Measurements from ENCODE around the gene OPCML. TPM values are rescaled to one million over a fixed set of nuclear protein-coding genes. Genes with fewer than 3 reads are reported as not detected.

The OPCML gene
- polyA plus RNA-seq, 1 donor from 2014 or later, result 11.6 TPM

DNA sequence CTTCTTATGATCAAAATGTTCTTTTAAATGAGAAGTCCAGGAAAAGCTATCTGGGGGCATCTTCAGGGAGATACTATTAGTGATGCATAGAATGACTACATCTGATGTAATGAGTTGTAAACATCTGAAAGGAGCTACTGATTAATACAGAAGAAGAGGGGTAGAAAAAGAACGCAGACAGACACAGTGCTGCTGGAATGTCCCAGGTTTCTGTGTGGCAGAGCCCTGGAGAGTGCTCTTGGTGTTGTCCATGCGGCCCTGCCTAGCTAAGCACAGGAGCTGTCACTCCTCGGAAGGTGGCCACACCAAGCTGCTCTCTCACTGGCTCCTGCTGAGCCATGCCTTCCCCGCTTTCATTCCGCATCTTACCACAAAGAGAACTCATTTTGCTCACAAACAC is 768.8 kb downstream of the OPCML start:
- Histone ChIP-seq H3K4me3 (ENCODE audit: low read length) (no peak overlapping the region), H3K9me2 (ENCODE audit: insufficient read depth, low read length) (no peaks in the 10 kb centered on the region), H3K36me3 (ENCODE audit: insufficient read depth, low read length) (no peaks in the 10 kb centered on the region), H3K27ac (ENCODE audit: low read length) (no peak overlapping the region), H3K9me3 (ENCODE audit: low read length) (no peaks in the 10 kb centered on the region), H3K4me2 (ENCODE audit: low read length) (no peak overlapping the region), H4K20me1 (ENCODE audit: insufficient read depth) (no peaks in the 10 kb centered on the region), H3F3A (ENCODE audit: insufficient read depth, low read length, poor library complexity, severe bottlenecking) (no peaks in the 10 kb centered on the region), H2AFZ (ENCODE audit: low read depth, low read length) (no peak overlapping the region), H3K79me2 (replicated peaks; ENCODE audit: insufficient read depth, low read length) (no peaks in the 10 kb centered on the region), H3K9ac (ENCODE audit: low read length) (no peak overlapping the region), H3K27me3 (ENCODE audit: insufficient read depth, low read depth, low read length) (no peaks in the 10 kb centered on the region)
- TF ChIP-seq SMC3 (conservative IDR thresholded peaks at IDR 0.05; ENCODE audit: poor library complexity) (no peak), POLR2AphosphoS5 (IDR thresholded peaks at IDR 0.05) (no peak), EP300 (conservative IDR thresholded peaks at IDR 0.05; ENCODE audit: poor library complexity, severe bottlenecking) (no peak), RAD21 (conservative IDR thresholded peaks at IDR 0.05) (no peak), MXI1 (conservative IDR thresholded peaks at IDR 0.05; ENCODE audit: poor library complexity, severe bottlenecking) (no peak), CTCF (IDR thresholded peaks at IDR 0.05; ENCODE audit: poor library complexity, severe bottlenecking) (no peak), EZH2 (IDR thresholded peaks at IDR 0.05; ENCODE audit: borderline replicate concordance, insufficient read depth, low read length, poor library complexity, severe bottlenecking) (no peak), TAF1 (IDR thresholded peaks at IDR 0.05; ENCODE audit: low read depth) (no peak)
- TF ChIP-seq, protein P1, sequence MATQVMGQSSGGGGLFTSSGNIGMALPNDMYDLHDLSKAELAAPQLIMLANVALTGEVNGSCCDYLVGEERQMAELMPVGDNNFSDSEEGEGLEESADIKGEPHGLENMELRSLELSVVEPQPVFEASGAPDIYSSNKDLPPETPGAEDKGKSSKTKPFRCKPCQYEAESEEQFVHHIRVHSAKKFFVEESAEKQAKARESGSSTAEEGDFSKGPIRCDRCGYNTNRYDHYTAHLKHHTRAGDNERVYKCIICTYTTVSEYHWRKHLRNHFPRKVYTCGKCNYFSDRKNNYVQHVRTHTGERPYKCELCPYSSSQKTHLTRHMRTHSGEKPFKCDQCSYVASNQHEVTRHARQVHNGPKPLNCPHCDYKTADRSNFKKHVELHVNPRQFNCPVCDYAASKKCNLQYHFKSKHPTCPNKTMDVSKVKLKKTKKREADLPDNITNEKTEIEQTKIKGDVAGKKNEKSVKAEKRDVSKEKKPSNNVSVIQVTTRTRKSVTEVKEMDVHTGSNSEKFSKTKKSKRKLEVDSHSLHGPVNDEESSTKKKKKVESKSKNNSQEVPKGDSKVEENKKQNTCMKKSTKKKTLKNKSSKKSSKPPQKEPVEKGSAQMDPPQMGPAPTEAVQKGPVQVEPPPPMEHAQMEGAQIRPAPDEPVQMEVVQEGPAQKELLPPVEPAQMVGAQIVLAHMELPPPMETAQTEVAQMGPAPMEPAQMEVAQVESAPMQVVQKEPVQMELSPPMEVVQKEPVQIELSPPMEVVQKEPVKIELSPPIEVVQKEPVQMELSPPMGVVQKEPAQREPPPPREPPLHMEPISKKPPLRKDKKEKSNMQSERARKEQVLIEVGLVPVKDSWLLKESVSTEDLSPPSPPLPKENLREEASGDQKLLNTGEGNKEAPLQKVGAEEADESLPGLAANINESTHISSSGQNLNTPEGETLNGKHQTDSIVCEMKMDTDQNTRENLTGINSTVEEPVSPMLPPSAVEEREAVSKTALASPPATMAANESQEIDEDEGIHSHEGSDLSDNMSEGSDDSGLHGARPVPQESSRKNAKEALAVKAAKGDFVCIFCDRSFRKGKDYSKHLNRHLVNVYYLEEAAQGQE (IDR thresholded peaks at IDR 0.05; ENCODE audit: borderline replicate concordance), result no peak

DNA sequence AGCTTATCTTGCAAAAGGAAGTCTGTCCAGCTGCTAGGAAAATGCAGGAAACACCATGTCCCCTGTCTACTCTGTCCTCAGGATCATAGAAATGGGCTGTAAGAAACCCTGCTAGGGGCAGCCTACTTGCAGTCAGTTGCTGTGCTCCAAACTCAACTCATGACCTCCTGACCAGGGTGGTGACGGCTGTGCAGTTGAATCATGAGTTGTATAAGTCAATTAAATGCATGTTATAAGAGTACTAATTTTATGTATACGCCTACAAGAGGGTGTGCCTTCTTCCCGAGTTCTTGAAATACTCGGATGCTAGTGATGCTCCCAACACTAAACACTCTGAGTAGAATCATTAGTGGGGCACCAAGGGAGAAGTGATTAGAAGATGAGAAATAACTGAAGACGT is 776.4 kb downstream of the OPCML start:
- Histone ChIP-seq H3K27me3 (ENCODE audit: insufficient read depth, low read depth, low read length) (no peaks in the 10 kb centered on the region), H3K9me2 (ENCODE audit: insufficient read depth, low read length) (no peaks in the 10 kb centered on the region), H3K27ac (ENCODE audit: low read length) (no peak overlapping the region), H3K9ac (ENCODE audit: low read length) (no peak overlapping the region), H3K36me3 (ENCODE audit: insufficient read depth, low read length) (no peaks in the 10 kb centered on the region), H2AFZ (ENCODE audit: low read depth, low read length) (no peak overlapping the region), H3K4me3 (ENCODE audit: low read length) (no peak overlapping the region), H4K20me1 (ENCODE audit: insufficient read depth) (no peaks in the 10 kb centered on the region), H3K9me3 (ENCODE audit: low read length) (no peaks in the 10 kb centered on the region), H3F3A (ENCODE audit: insufficient read depth, low read length, poor library complexity, severe bottlenecking) (no peaks in the 10 kb centered on the region), H3K4me2 (ENCODE audit: low read length) (no peak overlapping the region), H3K79me2 (replicated peaks; ENCODE audit: insufficient read depth, low read length) (no peaks in the 10 kb centered on the region)
- TF ChIP-seq RAD21 (conservative IDR thresholded peaks at IDR 0.05), result no peak
- TF ChIP-seq, protein P1 (IDR thresholded peaks at IDR 0.05; ENCODE audit: borderline replicate concordance), result no peak
- no peak for TF ChIP-seq POLR2AphosphoS5 (IDR thresholded peaks at IDR 0.05)
- TF ChIP-seq CTCF (IDR thresholded peaks at IDR 0.05; ENCODE audit: poor library complexity, severe bottlenecking), result no peak
- no peak for TF ChIP-seq EP300 (conservative IDR thresholded peaks at IDR 0.05; ENCODE audit: poor library complexity, severe bottlenecking)
- no peak for TF ChIP-seq MXI1 (conservative IDR thresholded peaks at IDR 0.05; ENCODE audit: poor library complexity, severe bottlenecking)
- TF ChIP-seq SMC3 (conservative IDR thresholded peaks at IDR 0.05; ENCODE audit: poor library complexity), result no peak
- no peak for TF ChIP-seq EZH2 (IDR thresholded peaks at IDR 0.05; ENCODE audit: borderline replicate concordance, insufficient read depth, low read length, poor library complexity, severe bottlenecking)
- no peak for TF ChIP-seq TAF1 (IDR thresholded peaks at IDR 0.05; ENCODE audit: low read depth)
